HG03432 (cell line): ENCODE measurements around the gene MTRFR.
A peak's percentile ranks its signal among the peaks of the same experiment; 100 is the strongest.
"Not testable (repeated sequence)": the region's sequence is repeated elsewhere in the genome, so short reads cannot be mapped to it uniquely, and the experiment has no call there.

Experiments
- ATAC-seq: cut with Tn5 transposase; IDR thresholded peaks from one replicate; pipeline ENCODE4 v1.9.1; 2021; ENCODE audit warnings: mild to moderate bottlenecking, moderate library complexity; ENCODE audit not compliant: unreplicated experiment

Gene MTRFR

GRCh38 chr12:123232807-123233504 is at the start of gene MTRFR, which contains the start of gene MPHOSPH9:
MTRFR (plus strand) TSS chr12:123233436; CDS start chr12:123253675, 20,239 bp downstream.
MPHOSPH9 (minus strand) TSS chr12:123233141; CDS start chr12:123230364, 2,777 bp downstream.
- peak; percentile 84 for ATAC-seq

- no peak for ATAC-seq
Measured at GRCh38 chr12:123187637-123188036, 45.6 kb upstream of the MTRFR start.

GRCh38 chr12:123199936-123200335 is 33.3 kb upstream of the MTRFR start:
- no peak for ATAC-seq

- ATAC-seq: no peak
Measured at GRCh38 chr12:123200414-123200813, 32.8 kb upstream of the MTRFR start.

GRCh38 chr12:123206794-123207193 is 26.4 kb upstream of the MTRFR start:
- ATAC-seq: not testable (repeated sequence)

- ATAC-seq: not testable (repeated sequence)
Measured at GRCh38 chr12:123207815-123208214, 25.4 kb upstream of the MTRFR start.

- peak; percentile 51 for ATAC-seq
Measured at GRCh38 chr12:123223241-123223668, 10.0 kb upstream of the MTRFR start.

- no peak for ATAC-seq
Measured at GRCh38 chr12:123225443-123225842, 7.8 kb upstream of the MTRFR start.

GRCh38 chr12:123227581-123228258 is 5.5 kb upstream of the MTRFR start:
- ATAC-seq: no peak

GRCh38 chr12:123229051-123229450 is 4.2 kb upstream of the MTRFR start:
- ATAC-seq: no peak

- no peak for ATAC-seq
Measured at GRCh38 chr12:123231931-123232330, 1.3 kb upstream of the MTRFR start.

- ATAC-seq: no peak
Measured at GRCh38 chr12:123232472-123232806, 797 bp upstream of the MTRFR start.

GRCh38 chr12:123233505-123234308 is 471 bp downstream of the MTRFR start:
- ATAC-seq: peak; percentile 12

GRCh38 chr12:123237646-123238329 is 4.6 kb downstream of the MTRFR start:
- ATAC-seq: no peak

- ATAC-seq: no peak
Measured at GRCh38 chr12:123238330-123238682, 5.1 kb downstream of the MTRFR start.

- no peak for ATAC-seq
Measured at GRCh38 chr12:123238961-123239360, 5.7 kb downstream of the MTRFR start.

GRCh38 chr12:123242116-123242904 is 9.1 kb downstream of the MTRFR start:
- no peak for ATAC-seq

- ATAC-seq: no peak
Measured at GRCh38 chr12:123243671-123244262, 10.5 kb downstream of the MTRFR start.

- no peak for ATAC-seq
Measured at GRCh38 chr12:123245678-123246077, 12.4 kb downstream of the MTRFR start.

GRCh38 chr12:123248129-123248528 is 14.9 kb downstream of the MTRFR start:
- not testable (repeated sequence) for ATAC-seq
